Mammary epithelial cell (primary cell): ENCODE data around the gene OTC.

ENCODE experiments used
- CTCF ChIP-seq, 2 donors: IDR thresholded peaks in 1 of 2; conservative IDR thresholded peaks in 1 of 2; 2 replicates each; pipeline ENCODE4 v1.5.1; 2011 to 2012; ENCODE audit warnings: inconsistent platforms in 2 of 2, low read length in 2 of 2, mild to moderate bottlenecking in 2 of 2, control low read depth in 1 of 2, low read depth in 1 of 2; ENCODE audit not compliant: insufficient read depth in 1 of 2; ENCODE audit errors: extremely low read depth in 1 of 2
- EZH2 ChIP-seq: IDR thresholded peaks from 2 replicates; pipeline ENCODE4 v1.6.1; 2012; ENCODE audit warnings: low read length, inconsistent platforms, borderline replicate concordance

- TF ChIP-seq CTCF (conservative IDR thresholded peaks at IDR 0.05 in 1 of 2, IDR thresholded peaks at IDR 0.05 in 1 of 2; ENCODE audit: extremely low read depth in 1 of 2, insufficient read depth in 1 of 2, low read depth in 1 of 2, low read length in 2 of 2): no peak
- no peak for TF ChIP-seq EZH2
These were observed 6.3 kb upstream of the OTC start for GRCh38 chrX:38346150-38346549.
